Osteocyte (in vitro differentiated cells): Measurements from ENCODE around the gene BSN. TPM values are rescaled to one million over a fixed set of nuclear protein-coding genes. Genes with fewer than 3 reads are reported as not detected.

Experiments used
- DNase-seq: peaks from one replicate; pipeline ENCODE4 v3.0.0; 2021; ENCODE audit warnings: mixed read lengths; ENCODE audit not compliant: unreplicated experiment; ENCODE audit errors: extremely low spot score
- H3K27ac Mint-ChIP-seq: one replicate; pipeline ENCODE4 v1.8.0; 2021; ENCODE audit warnings: mild to moderate bottlenecking, mixed read lengths; ENCODE audit not compliant: unreplicated experiment
- H3K27me3 Mint-ChIP-seq: one replicate; pipeline ENCODE4 v1.8.0; 2021; ENCODE audit warnings: mixed read lengths; ENCODE audit not compliant: unreplicated experiment
- H3K36me3 Mint-ChIP-seq: one replicate; pipeline ENCODE4 v1.8.0; 2021; ENCODE audit warnings: mixed read lengths; ENCODE audit not compliant: unreplicated experiment
- H3K4me1 Mint-ChIP-seq: one replicate; pipeline ENCODE4 v1.8.0; 2021; ENCODE audit warnings: mixed read lengths; ENCODE audit not compliant: unreplicated experiment
- H3K4me3 Mint-ChIP-seq: one replicate; pipeline ENCODE4 v1.8.0; 2021; ENCODE audit warnings: mild to moderate bottlenecking, moderate library complexity, mixed read lengths; ENCODE audit not compliant: unreplicated experiment
- H3K9me3 Mint-ChIP-seq: one replicate; pipeline ENCODE4 v1.8.0; 2021; ENCODE audit warnings: mixed read lengths; ENCODE audit not compliant: unreplicated experiment
- total RNA-seq: library from RNA; stranded (reverse); gene quantifications from 2 replicates; pipeline ENCODE4 v1.2.1, GENCODE V29; 2021
- TF ChIP-seq, protein P1 (sequence below): fragments of 200-600 bp; sonication (generic); IDR thresholded peaks from 2 replicates; pipeline ENCODE4 v1.5.0; 2021; ENCODE audit warnings: antibody characterized with exemption, mild to moderate bottlenecking, moderate library complexity

BSN gene
- total RNA-seq, 1 donor from 2014 or later: 0.64 TPM

DNA sequence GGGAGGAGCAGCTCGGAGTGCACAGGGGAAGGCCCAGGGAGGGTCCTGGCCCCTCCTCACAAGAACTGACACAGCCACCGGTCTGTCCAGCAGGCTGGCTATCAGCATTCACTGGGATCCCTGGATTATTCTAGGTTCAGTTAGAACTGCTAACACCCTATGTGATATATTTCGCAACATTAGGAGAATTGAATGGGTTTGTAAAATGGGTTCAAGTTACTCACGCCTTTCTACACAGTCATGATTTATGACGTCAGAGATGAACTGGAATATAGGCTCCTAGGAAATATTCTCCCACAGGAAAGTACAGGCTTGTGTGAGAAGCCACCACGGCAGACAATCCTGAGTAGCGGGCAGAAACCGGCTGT, 969 bp upstream of the BSN start:
- Mint-ChIP-seq H3K27ac (peak overlapping the region; percentile 66), H3K4me1 (peaks cover 11% of the 10 kb centered on the region), H3K27me3 (peaks cover 35% of the 10 kb centered on the region), H3K4me3 (peak overlapping the region; percentile 91), H3K36me3 (no peaks in the 10 kb centered on the region), H3K9me3 (no peaks in the 10 kb centered on the region)
- TF ChIP-seq, protein P1, sequence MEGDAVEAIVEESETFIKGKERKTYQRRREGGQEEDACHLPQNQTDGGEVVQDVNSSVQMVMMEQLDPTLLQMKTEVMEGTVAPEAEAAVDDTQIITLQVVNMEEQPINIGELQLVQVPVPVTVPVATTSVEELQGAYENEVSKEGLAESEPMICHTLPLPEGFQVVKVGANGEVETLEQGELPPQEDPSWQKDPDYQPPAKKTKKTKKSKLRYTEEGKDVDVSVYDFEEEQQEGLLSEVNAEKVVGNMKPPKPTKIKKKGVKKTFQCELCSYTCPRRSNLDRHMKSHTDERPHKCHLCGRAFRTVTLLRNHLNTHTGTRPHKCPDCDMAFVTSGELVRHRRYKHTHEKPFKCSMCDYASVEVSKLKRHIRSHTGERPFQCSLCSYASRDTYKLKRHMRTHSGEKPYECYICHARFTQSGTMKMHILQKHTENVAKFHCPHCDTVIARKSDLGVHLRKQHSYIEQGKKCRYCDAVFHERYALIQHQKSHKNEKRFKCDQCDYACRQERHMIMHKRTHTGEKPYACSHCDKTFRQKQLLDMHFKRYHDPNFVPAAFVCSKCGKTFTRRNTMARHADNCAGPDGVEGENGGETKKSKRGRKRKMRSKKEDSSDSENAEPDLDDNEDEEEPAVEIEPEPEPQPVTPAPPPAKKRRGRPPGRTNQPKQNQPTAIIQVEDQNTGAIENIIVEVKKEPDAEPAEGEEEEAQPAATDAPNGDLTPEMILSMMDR: no peak
- no peak for DNase-seq

DNA sequence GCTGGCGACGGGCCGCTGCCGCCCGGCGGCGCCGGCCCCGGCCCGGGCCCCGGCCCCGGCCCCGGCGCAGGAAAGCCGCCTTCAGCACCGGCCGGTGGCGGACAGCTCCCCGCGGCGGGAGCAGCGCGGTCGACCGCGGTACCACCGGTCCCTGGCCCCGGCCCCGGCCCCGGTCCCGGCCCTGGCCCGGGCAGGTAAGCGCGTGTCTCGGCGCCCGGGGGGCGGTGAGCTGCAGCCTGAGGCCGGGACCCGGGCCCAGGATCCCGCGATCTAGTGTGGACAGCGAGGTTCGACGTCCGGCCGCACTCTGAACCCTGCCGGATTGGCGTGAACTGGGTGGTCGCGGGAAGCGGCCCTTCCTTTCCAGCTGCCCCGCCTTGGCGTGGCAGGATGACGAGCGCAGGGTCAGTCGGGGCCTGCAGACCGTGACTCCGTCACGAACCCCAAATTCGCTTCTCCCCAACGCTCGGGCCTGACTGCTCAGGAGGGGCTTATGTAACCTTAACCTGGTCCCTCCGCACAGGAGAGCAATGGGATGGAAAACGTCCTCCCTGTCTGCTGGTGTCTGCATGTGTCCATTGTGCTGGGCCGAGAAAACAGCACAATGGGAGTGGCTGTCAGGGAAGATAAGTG, 472 bp downstream of the BSN start:
- Mint-ChIP-seq H3K4me3 (peak overlapping the region; percentile 59), H3K4me1 (peaks cover 11% of the 10 kb centered on the region), H3K9me3 (peaks cover 7% of the 10 kb centered on the region), H3K27ac (no peak overlapping the region), H3K27me3 (peaks cover 38% of the 10 kb centered on the region), H3K36me3 (peaks cover 2% of the 10 kb centered on the region)
- TF ChIP-seq, protein P1: no peak
- DNase-seq: no peak

DNA sequence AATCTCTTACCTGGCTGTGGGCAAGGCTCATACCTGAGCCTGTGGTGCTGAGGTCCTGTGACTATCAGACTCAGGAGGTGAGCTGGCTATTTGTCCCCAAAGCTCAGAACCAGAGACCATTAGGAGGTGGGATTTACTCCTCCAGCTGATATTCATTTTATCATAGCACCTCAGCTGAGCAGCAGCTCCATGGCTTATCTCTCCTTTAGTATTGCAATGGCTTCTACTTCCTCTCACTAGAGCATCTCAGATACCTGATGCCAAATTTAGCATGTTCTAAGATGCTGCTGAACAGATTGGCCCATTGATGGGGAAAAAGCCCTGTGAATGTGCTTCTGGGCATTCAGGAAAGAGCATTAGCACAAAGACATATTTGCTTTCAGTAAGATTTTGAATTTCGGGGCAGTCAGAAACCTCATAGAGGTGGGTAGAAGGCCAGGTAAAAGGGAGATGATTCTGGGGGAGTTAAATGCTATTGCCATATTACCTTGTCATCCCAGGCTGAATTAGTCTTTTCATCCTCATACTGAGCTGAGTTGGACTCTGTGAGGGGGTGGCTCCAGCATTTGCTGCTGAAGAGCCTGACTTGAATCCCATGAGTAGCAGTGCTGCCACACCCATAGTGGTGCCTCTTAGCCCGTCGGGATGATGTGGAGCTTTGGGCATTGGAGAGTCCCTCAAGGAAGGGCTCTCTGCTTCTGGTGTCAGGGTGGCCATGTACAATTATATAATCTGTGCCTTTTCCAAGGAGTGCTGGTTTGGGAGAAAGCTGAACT, 2.4 kb downstream of the BSN start:
- no peak overlapping the region for H3K27ac Mint-ChIP-seq
- peaks cover 2% of the 10 kb centered on the region for H3K36me3 Mint-ChIP-seq
- TF ChIP-seq, protein P1: no peak
- no peak overlapping the region for H3K4me3 Mint-ChIP-seq
- peaks cover 48% of the 10 kb centered on the region for H3K27me3 Mint-ChIP-seq
- peaks cover 11% of the 10 kb centered on the region for H3K4me1 Mint-ChIP-seq
- no peak for DNase-seq
- peaks cover 7% of the 10 kb centered on the region for H3K9me3 Mint-ChIP-seq

DNA sequence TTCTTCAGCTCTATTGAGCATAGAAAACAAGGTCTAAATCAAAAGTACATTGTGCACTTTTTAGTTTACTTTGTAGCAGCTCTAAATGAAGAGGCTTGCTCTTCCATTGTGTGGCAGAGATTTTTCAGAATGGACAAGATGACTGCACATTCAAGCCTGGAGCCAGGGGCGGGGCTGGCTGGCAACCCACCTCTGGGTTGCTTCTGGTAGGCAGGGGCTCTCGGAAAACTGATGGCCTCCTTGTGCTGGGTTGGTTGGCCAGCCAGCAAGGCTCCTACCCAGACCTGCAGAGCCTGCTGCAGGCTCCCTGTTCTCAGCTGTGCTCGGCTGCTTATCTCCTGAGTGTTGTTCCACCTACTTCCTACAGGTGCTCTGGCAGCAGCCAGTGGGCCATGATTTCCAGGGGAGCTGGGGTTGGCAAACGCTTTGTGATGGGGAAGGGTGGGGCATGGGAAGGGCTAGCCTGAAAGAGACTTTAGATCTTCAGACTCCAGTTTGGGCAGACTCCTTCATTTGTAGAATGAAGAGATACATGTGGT, 8.8 kb downstream of the BSN start:
- H3K9me3 Mint-ChIP-seq: peaks cover 7% of the 10 kb centered on the region
- H3K27me3 Mint-ChIP-seq: peaks cover 65% of the 10 kb centered on the region
- no peaks in the 10 kb centered on the region for H3K4me1 Mint-ChIP-seq
- TF ChIP-seq, protein P1: no peak
- H3K4me3 Mint-ChIP-seq: no peak overlapping the region
- H3K36me3 Mint-ChIP-seq: peaks cover 2% of the 10 kb centered on the region
- DNase-seq: no peak
- H3K27ac Mint-ChIP-seq: no peak overlapping the region

DNA sequence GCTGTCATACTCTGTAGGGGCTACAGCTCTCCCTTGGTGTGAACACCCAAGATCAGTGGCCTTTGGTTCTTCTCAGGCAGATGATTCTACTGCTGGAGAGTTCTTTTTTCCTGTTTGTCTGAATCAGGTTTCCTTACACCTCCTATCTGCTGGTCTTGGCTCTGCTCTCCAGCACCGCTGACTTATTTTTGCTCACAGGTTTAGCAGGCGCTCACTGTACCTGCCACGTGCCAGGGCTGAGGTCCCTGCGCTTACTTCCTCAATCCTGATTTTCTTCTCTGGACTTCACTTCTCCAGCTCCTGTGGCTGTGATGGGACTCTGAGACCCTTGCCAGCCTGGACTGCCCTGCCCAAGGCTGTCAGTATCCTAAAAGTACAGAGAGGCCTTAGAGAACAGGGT, 9.5 kb downstream of the BSN start:
- Mint-ChIP-seq H3K36me3 (peaks cover 2% of the 10 kb centered on the region), H3K4me3 (no peak overlapping the region), H3K4me1 (no peaks in the 10 kb centered on the region), H3K9me3 (peaks cover 7% of the 10 kb centered on the region), H3K27me3 (peaks cover 61% of the 10 kb centered on the region), H3K27ac (no peak overlapping the region)
- TF ChIP-seq, protein P1: no peak
- DNase-seq: no peak
